T-helper 2 cell (primary cell): ENCODE measurements around the gene CENPO.

ENCODE experiments used
- DNase-seq, 5 experiments: peaks; one replicate each; pipeline versions ENCODE4 v3.0.0 to v3.0.0-alpha.2; 2012 to 2022
- total RNA-seq, 2 donors: gene quantifications; one replicate each; lab custom pipeline; 2026; lab: John Stamatoyannopoulos, UW

The CENPO gene, protein sequence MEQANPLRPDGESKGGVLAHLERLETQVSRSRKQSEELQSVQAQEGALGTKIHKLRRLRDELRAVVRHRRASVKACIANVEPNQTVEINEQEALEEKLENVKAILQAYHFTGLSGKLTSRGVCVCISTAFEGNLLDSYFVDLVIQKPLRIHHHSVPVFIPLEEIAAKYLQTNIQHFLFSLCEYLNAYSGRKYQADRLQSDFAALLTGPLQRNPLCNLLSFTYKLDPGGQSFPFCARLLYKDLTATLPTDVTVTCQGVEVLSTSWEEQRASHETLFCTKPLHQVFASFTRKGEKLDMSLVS
- 5.0 to 7.3 reads per million in 2 donors for total RNA-seq

DNA sequence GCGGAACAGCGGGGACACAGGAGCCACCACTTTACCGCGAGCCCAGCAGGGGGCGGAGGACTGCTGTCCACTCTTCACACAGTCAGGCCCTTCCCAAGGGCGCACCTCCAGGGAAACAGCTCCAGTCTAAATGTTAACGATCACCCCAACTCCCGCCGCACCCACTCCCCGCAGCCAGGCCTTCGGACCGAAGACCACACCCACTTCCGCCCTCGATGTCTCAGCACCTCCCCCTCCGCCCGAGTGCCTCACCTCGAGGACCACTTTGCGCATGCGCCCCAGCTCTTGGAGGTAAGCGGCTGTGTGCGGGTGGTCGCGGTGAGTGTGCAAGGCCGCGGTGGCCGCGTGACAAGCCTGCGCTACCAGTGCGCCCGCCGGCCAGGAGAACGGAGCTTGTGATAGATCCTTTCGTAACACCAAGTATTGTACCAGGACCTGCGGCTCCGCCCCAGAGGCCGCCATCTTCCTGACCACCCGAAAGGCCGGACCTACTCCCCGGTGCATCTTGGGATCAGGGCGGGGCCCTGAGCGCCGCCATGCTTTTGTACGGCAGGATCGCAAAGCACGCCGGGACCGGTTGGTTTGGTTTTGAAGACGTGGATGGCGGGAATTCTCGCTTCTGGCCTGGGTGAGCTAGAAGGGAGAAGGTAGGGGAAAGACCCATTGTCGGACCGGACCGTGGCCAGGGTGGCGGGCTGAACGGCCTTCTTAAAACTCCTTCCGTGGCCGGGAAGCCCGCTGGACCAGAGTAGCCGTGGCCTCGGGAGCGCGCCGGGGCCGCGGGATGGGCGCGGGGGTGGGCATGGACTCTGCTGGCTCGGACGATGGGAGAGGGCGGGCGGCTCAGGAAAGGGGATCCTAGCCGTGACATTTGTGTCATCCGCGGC lies at the start of gene CENPO, which contains the start of gene PTRHD1:
Gene CENPO, plus strand, starts transcription at position 552 of the 887 bp plus-strand sequence. CDS start 495 bp downstream, outside the sequence.
Gene PTRHD1, minus strand, starts transcription at position 518 of the 887 bp plus-strand sequence. Its CDS starts 14 bp downstream, at position 504.
- peak; percentile 83 to 97 (median 92) for DNase-seq

DNA sequence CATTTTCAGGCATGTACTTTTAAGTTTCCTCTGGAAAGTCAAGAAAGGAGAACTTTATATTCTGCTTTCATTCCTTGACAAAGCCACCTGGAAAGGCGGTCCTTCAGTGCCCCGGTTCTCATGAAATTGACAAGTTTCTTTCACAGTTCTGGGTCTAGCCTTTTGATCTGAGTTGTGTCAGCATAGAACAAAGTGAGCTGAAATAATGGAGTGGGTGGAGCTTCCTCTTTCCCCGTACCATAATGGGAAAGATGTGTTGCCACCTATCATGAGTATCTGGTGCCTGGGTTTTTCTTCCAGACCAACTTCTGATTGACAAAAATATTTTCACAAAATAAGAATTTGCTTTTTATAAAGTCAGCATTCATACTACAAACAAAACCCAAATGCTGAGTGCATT lies 49.3 kb upstream of the CENPO start:
- DNase-seq, result no peak

DNA sequence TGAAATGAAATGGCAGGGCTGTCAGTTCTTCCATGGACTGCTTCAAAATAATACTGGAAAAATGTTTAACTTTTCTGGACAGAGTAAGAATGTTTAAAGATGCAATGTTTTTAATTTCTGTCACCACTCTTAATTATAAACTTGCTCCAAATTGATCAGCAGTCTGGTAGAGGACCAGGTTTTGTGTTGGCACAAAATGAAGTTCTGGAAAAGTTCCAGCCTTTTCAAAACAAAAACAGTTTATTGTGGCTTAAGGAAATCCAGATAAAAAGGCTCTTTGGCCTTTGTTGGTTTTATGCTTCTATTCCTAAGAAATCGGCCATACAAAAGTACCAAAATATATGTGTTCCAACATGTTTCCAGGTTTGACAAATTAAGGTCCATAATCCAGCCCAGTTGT lies 48.9 kb upstream of the CENPO start:
- DNase-seq, result no peak

GRCh38 chr2:24745825-24746224 lies 47.4 kb upstream of the CENPO start:
- no peak for DNase-seq

- no peak for DNase-seq
These were observed 45.9 kb upstream of the CENPO start for GRCh38 chr2:24747299-24747698.

DNA sequence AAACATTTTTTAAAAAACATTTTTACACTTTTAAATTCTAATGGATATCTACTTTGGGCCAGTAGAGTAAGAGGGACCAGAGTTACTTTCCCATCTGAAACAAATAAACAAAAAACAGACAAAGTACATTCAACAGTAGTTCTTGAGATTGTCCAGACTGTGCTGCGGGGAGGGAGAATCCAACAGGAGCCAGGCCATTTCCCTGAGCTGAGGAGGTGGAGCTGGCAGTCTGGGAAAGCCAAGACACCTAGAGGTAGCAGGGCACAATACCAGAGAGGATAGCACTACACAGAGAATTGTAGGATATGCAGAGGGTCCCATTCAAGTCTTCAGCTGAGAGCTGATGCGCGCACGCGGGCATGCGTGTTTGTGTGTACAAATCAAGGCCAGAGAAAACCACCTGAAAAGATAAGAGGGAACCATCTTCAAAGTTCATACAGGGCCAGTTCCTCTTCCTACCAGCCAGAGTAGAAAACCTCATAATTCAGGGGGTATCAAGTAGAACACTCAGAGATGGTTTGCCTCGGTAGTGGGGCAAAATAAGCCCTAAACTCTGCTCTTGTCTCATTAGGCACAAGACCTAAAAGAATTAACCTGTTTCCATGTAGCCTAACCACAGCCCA lies 44.0 kb upstream of the CENPO start:
- no peak for DNase-seq

DNA sequence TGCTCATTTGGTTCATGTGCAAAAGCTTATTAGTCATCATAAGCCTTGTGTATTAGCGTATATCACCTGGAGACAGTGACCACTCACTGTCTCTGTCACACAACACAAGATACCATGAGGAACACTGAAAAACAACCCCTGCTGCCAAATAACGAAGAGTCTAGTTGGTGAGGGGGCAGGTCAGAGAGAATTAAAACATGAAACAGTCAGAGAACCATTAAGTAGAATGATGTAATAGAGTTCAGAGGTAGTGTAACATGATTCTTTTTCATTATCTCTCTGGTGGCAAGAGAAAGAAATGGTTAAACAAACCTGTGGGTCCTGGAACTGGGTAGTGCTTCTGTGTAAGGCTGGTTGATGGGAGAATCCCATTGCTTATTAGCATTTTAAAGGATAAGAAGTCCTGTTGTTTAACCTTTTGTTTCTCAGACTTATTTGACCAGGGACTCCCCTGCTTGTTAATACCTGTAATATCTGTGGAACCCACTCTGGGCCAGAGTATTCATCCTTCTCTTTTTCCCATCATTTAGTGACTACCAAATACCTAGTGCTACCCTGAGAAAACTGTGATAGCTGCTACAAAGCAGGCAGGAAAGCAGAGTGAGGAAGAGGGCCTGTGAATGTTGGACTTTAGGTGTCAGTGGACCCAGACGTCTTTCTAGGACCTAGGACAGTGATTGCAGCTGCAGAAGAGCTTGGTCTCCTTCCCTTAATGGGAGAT lies 38.1 kb upstream of the CENPO start:
- DNase-seq, result no peak

GRCh38 chr2:24756789-24757188 lies 36.4 kb upstream of the CENPO start:
- DNase-seq, result no peak

DNA sequence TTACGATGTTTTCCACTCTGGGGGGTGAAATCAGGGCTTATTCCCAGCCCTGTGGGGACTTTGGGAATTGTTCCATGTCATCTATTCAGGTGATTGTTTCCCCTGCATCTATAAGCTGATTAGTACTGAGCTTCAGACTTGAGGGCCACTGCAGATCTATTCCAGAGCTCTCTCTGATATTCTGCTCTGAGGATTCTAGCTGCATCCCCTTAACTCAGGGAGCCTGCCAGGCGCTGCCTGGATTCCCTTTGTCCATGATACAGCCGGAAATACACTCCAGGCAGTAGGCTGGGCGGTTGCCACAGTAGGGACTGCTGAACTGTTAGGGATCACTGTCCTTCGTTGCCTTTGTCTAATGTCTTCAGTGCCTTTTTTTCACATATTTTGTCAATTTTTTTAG lies 31.4 kb upstream of the CENPO start:
- no peak for DNase-seq

GRCh38 chr2:24762518-24762917 lies 30.7 kb upstream of the CENPO start:
- no peak for DNase-seq

DNA sequence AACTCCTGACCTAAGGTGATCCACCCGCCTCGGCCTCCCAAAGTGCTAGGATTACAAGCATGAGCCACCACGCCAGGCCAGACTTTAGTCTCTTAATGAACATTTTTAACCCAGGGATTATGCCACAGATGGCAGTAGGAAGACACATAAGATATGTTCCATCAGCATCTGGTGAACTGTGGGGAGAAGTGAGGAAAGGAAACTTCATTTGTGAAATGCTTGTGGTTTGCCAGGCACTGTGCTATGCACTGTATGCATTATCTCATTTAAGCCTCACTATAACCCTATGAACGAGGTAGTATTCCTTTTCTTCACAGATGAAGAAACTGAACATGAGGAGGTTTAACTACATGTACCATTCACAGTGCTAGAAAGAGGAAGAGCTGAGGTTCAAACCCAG lies 29.4 kb upstream of the CENPO start:
- no peak for DNase-seq

DNA sequence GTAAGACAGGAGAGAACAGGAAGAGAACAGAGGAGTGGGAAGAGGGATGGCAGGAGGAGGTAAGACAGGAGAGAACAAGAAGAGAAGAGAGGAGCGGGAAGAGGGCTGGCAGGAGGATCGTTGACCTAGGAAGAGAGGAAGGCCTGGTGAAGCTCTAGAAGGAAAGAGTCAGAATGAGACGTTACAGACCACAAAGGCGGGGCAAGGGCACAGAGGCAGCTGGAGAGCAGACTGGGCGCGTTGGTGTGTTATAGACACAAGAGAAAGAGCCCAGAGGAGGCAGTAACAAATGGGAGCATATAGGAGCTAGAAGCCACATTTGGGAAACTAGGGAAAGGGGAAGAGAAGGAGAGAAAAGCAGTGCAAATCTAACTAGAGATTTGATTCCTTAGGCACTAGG lies 26.6 kb upstream of the CENPO start:
- DNase-seq, result peak in 1 of 5 experiments; percentile 71

DNA sequence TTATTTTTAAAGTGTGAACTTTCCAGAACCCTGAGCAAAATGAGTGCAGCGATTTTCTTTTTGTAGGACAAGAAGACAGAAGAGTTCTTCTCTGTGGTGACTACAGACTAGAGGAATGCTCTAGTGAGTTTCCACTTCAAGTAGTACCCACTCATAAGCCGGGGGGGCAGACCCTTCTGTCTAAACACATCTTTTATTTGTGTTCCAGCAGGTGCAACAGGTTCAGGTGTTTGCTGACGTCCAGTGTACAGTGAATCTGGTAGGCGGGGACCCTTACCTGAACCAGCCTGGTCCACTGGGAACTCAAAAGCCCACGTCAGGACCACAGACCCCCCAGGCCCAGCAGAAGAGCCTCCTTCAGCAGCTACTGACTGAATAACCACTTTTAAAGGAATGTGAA lies 25.2 kb upstream of the CENPO start:
- DNase-seq, result no peak

GRCh38 chr2:24768601-24769000 lies 24.6 kb upstream of the CENPO start:
- DNase-seq, result no peak

GRCh38 chr2:24771061-24771460 lies 22.2 kb upstream of the CENPO start:
- no peak for DNase-seq

GRCh38 chr2:24771764-24772586 lies 21.2 kb upstream of the CENPO start:
- no peak for DNase-seq

DNA sequence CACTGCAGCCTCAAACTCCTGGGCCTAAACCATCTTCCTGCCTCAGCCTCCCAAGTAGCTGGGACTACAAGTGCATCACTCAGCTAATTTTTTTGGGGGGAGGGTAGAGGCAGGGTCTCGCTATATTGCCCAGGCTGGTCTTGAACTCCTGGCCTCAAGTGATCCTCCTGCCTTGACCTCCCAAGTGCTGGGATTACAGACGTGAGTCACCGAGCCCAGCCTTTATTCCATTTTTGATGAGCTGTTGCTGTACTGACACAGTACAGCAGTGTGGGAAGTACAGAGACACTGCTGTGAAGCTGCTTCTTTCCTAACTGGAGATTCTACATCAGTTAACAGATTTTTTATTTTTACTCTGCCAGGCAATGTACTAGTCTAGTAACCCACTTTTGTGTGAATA lies 18.9 kb upstream of the CENPO start:
- no peak for DNase-seq

GRCh38 chr2:24779116-24779515 lies 14.1 kb upstream of the CENPO start:
- no peak for DNase-seq

DNA sequence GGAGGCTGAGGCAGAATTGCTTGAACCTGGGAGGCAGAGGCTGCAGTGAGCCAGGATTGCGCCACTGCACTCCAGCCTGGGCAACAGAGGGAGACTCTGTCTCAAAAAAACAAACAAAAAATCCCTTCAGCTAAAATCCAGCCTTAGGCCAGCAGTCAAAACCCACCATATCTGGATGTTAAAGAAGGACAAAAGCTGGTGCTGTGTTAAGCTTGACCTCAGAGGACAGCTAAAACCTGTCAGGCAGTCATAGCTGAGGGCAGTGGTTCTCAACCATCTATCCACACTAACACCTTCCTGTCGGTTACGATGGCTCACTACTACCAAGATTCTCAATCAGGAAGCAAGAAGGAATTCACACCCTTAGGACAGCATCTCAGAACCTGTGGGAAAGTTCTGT lies 9.6 kb upstream of the CENPO start:
- no peak for DNase-seq

GRCh38 chr2:24785671-24786321 lies 7.4 kb upstream of the CENPO start:
- DNase-seq, result no peak

GRCh38 chr2:24787532-24787931 lies 5.7 kb upstream of the CENPO start:
- no peak for DNase-seq
